GM23248 (cell line): ENCODE measurements around the gene CLPTM1. TPM values are rescaled to one million over a fixed set of nuclear protein-coding genes. Genes with fewer than 3 reads are reported as not detected.
A peak's percentile ranks its signal among the peaks of the same experiment; 100 is the strongest.

Experiments
- DNase-seq: peaks from one replicate; pipeline ENCODE4 v3.0.0-alpha.2; 2015
- H2AFZ ChIP-seq: fragments of 200-600 bp; sonication (generic); 2 replicates; pipeline ENCODE4 v1.6.1; 2016; ENCODE audit warnings: antibody characterized with exemption
- H3F3A ChIP-seq: fragments of 200-600 bp; sonication (generic); 2 replicates; pipeline ENCODE4 v1.6.1; 2016; ENCODE audit warnings: mild to moderate bottlenecking, antibody characterized with exemption, mixed run types; ENCODE audit not compliant: insufficient read depth
- H3K27ac ChIP-seq: fragments of 200-600 bp; sonication (generic); 2 replicates; pipeline ENCODE4 v1.5.1; 2016; ENCODE audit warnings: mild to moderate bottlenecking
- H3K27me3 ChIP-seq: fragments of 200-600 bp; sonication (generic); replicated peaks from 2 replicates; pipeline ENCODE4 v1.6.1; 2016; ENCODE audit warnings: mild to moderate bottlenecking; ENCODE audit not compliant: insufficient read depth
- H3K36me3 ChIP-seq: fragments of 200-600 bp; sonication (generic); 2 replicates; pipeline ENCODE4 v1.6.1; 2016; ENCODE audit warnings: low read depth, mild to moderate bottlenecking
- H3K4me1 ChIP-seq: fragments of 200-600 bp; sonication (generic); 2 replicates; pipeline ENCODE4 v1.6.1; 2016; ENCODE audit warnings: mild to moderate bottlenecking; ENCODE audit not compliant: insufficient read depth
- H3K4me2 ChIP-seq: fragments of 200-600 bp; sonication (generic); one replicate; pipeline ENCODE4 v1.6.1; 2016; ENCODE audit warnings: mild to moderate bottlenecking; ENCODE audit not compliant: unreplicated experiment
- H3K4me3 ChIP-seq: fragments of 200-600 bp; sonication (generic); 2 replicates; pipeline ENCODE4 v1.5.1; 2016; ENCODE audit warnings: mild to moderate bottlenecking
- H3K79me2 ChIP-seq: fragments of 200-600 bp; sonication (generic); 2 replicates; pipeline ENCODE4 v1.6.1; 2016; ENCODE audit warnings: mild to moderate bottlenecking; ENCODE audit not compliant: insufficient read depth
- H3K9ac ChIP-seq: fragments of 200-600 bp; sonication (generic); 2 replicates; pipeline ENCODE4 v1.6.1; 2016; ENCODE audit warnings: mild to moderate bottlenecking
- H3K9me2 ChIP-seq: fragments of 200-600 bp; sonication (generic); 2 replicates; pipeline ENCODE4 v1.6.1; 2016; ENCODE audit warnings: mixed run types, mild to moderate bottlenecking, moderate library complexity; ENCODE audit not compliant: insufficient read depth
- H3K9me3 ChIP-seq: fragments of 200-600 bp; sonication (generic); one replicate; pipeline ENCODE4 v1.6.1; 2017; ENCODE audit warnings: low read depth
- H4K20me1 ChIP-seq: fragments of 200-600 bp; sonication (generic); 2 replicates; pipeline ENCODE4 v1.6.0; 2016; ENCODE audit not compliant: insufficient read depth
- EZH2 ChIP-seq: fragments of 200-600 bp; sonication (generic); IDR thresholded peaks from 2 replicates; pipeline ENCODE4 v1.6.1; 2018; ENCODE audit warnings: antibody characterized with exemption, mild to moderate bottlenecking; ENCODE audit not compliant: insufficient read depth, poor library complexity, severe bottlenecking
- EZH2phosphoT487 ChIP-seq: fragments of 200-600 bp; sonication (generic); IDR thresholded peaks from 2 replicates; pipeline ENCODE4 v1.6.1; 2018; ENCODE audit warnings: antibody characterized with exemption, moderate library complexity, mild to moderate bottlenecking, low read depth; ENCODE audit not compliant: insufficient read depth
- WGBS, 2 experiments: methylation state at CpG; one replicate each; pipeline ENCODE4 v1.1.6; 2015 to 2017; ENCODE audit warnings: low lambda C conversion rate in 2 of 2, low coverage in 1 of 2; ENCODE audit errors: missing lambda C conversion rate in 2 of 2; 5-methylcytosine and 5-hydroxymethylcytosine counted together
- in situ Hi-C: fragments of 300-500 bp; cut with MboI; formaldehyde crosslinking; loops from 2 replicates; pipeline ENCODE4 v1.15.0; 2020
- polyA plus RNA-seq: library from polyadenylated mRNA; unstranded; fragments of >200 nt; fragmentation: Nextera tagmentation; extraction: Ambion mirVana; gene quantifications from 2 replicates; pipeline ENCODE4 v1.2.1, GENCODE V29; 2016
- total RNA-seq: library from RNA; depleted of rRNA; stranded (reverse); fragments of >200 nt; shearing (Covaris generic); gene quantifications from 2 replicates; pipeline ENCODE4 v1.2.3, GENCODE V29; 2014

Gene CLPTM1
- total and polyA plus RNA-seq, 2 experiments from 2014 or later = 40.5 to 103 TPM

- DNase-seq = no peak
- Histone ChIP-seq H3K27ac (no peak overlapping the region), H3K27me3 (no peaks in the 10 kb centered on the region), H2AFZ (no peak overlapping the region), H3K4me1 (peaks cover 3% of the 10 kb centered on the region; the same call in 1 of the 2 replicates), H3K79me2 (no peaks in the 10 kb centered on the region), H3K9me2 (no peaks in the 10 kb centered on the region), H3K4me2 (no peak overlapping the region), H3F3A (no peaks in the 10 kb centered on the region), H3K9ac (no peak overlapping the region), H3K9me3 (no peaks in the 10 kb centered on the region), H4K20me1 (no peaks in the 10 kb centered on the region), H3K36me3 (no peaks in the 10 kb centered on the region), H3K4me3 (no peak overlapping the region)
- in situ Hi-C loops = no loop called here
- TF ChIP-seq EZH2 = no peak
- TF ChIP-seq EZH2phosphoT487 = no peak
- WGBS, 2 experiments = 83 to 89% methylated on average over 4 of the region's 4 CpGs
Observed at GRCh38 chr19:44931541-44931940, 23.6 kb upstream of the CLPTM1 start.

DNA sequence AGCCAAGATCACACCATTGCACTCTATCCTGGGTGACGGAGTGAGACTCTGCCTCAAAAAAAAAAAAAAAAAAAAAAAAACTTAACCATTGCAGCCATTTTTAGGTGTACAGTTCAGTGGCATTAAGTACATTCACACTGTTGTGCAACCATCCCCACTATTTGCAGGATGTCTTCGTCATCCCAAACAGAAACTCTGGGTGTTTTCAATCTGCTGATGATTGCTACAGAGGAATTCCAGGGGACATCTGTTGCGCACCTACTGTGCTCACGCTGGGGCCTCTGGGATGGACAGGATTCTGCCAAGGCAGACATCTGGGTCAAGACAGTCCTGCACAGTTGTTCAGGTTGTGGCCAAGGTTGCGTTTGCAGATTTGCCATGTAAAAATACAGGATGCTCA, 15.5 kb upstream of the CLPTM1 start:
- no peak overlapping the region for H3K9ac ChIP-seq
- no peak overlapping the region for H3K27ac ChIP-seq
- H3K4me1 ChIP-seq = peaks cover 5% of the 10 kb centered on the region; the same call in 1 of the 2 replicates
- no peaks in the 10 kb centered on the region for H3F3A ChIP-seq
- no peaks in the 10 kb centered on the region for H3K36me3 ChIP-seq
- no peak overlapping the region for H3K4me2 ChIP-seq
- no peaks in the 10 kb centered on the region for H4K20me1 ChIP-seq
- DNase-seq = no peak
- no peaks in the 10 kb centered on the region for H3K79me2 ChIP-seq
- no peak overlapping the region for H2AFZ ChIP-seq
- in situ Hi-C loops = no loop called here
- no peaks in the 10 kb centered on the region for H3K9me3 ChIP-seq
- no peak for TF ChIP-seq EZH2
- TF ChIP-seq EZH2phosphoT487 = no peak
- no peak overlapping the region for H3K4me3 ChIP-seq
- H3K27me3 ChIP-seq = no peaks in the 10 kb centered on the region
- WGBS, 2 experiments = 72 to 73% methylated on average over 5 of the region's 5 CpGs
- H3K9me2 ChIP-seq = no peaks in the 10 kb centered on the region

DNA sequence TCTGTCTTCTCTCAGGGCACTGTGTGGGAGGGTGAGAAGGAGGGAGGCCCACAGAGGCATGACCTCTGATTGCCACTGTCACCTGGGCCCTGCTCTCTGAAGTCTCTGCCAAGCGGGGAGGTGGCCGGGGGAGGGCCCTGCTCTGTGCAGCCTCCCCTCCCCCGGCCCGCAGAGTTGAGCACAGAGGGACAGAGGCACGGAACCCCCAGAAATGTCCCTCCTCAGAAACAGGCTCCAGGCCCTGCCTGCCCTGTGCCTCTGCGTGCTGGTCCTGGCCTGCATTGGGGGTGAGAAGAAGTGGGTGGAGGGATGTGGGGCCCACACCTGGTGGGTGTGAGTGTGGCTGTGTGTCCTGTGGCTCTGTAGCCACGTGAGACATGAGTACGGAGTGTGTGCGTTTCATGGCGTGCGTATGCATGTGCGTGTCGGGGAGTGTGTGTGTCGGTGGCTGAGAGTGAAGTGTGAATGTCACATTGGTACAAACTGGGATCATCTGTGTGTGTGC, 13.1 kb upstream of the CLPTM1 start, which contains the start of gene APOC4:
Gene APOC4, plus strand, starts transcription at position 171 of the 505 bp plus-strand sequence. Its CDS starts 41 bp downstream, at position 212.
- no peaks in the 10 kb centered on the region for H3K9me2 ChIP-seq
- no peaks in the 10 kb centered on the region for H4K20me1 ChIP-seq
- 76 to 83% methylated on average over 11 to 14 of the region's 14 CpGs for WGBS, 2 experiments
- no peaks in the 10 kb centered on the region for H3K79me2 ChIP-seq
- no peak within 1 kb of the TSS for H3K9ac ChIP-seq
- H3K4me2 ChIP-seq = no peak within 1 kb of the TSS
- H3K27ac ChIP-seq = no peak within 1 kb of the TSS
- no peaks in the 10 kb centered on the region for H3K36me3 ChIP-seq
- no peaks in the 10 kb centered on the region for H3K9me3 ChIP-seq
- no peaks in the 10 kb centered on the region for H3F3A ChIP-seq
- H3K4me3 ChIP-seq = no peak within 1 kb of the TSS
- no peak within 1 kb of the TSS for H2AFZ ChIP-seq
- peaks cover 5% of the 10 kb centered on the region; the same call in 1 of the 2 replicates for H3K4me1 ChIP-seq
- no peak for TF ChIP-seq EZH2
- TF ChIP-seq EZH2phosphoT487 = no peak
- no peaks in the 10 kb centered on the region for H3K27me3 ChIP-seq
- DNase-seq = no peak
- in situ Hi-C loops = no loop called here

DNA sequence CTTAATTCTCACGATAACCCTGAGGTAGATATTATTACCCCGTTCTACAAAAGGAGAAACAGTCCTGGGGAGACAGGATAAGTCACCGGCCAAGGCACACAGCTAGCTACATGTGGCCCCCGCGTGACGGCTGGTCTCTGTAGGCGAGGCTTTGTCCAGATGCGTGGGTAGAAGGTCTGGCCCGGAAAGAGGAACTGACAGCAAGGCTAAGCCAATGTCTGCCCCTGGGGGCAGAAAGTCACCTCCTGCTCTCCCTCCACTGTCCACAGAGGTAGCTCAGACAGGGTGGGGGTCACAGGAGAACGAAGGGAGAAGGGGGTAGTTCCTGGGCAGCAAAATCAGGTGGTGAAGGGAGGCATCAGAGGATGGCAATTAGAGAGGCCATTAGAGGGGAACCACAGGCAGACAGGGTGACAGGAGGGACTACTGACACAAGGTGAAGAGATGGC, 11.4 kb upstream of the CLPTM1 start:
- Histone ChIP-seq H4K20me1 (no peaks in the 10 kb centered on the region), H3K36me3 (no peaks in the 10 kb centered on the region), H3K79me2 (no peaks in the 10 kb centered on the region), H3F3A (no peaks in the 10 kb centered on the region), H3K4me2 (no peak overlapping the region), H3K27ac (no peak overlapping the region), H3K4me3 (no peak overlapping the region), H3K4me1 (peaks cover 5% of the 10 kb centered on the region; the same call in 1 of the 2 replicates), H3K9me2 (no peaks in the 10 kb centered on the region), H3K27me3 (no peaks in the 10 kb centered on the region), H2AFZ (no peak overlapping the region), H3K9ac (no peak overlapping the region), H3K9me3 (no peaks in the 10 kb centered on the region)
- in situ Hi-C loops = no loop called here
- peak; percentile 69 for DNase-seq
- 44 to 53% methylated on average over 10 of the region's 10 CpGs for WGBS, 2 experiments
- TF ChIP-seq EZH2phosphoT487 = no peak
- no peak for TF ChIP-seq EZH2
